ENCODE results near the gene PDCD6IP. TPM values are rescaled to one million over a fixed set of nuclear protein-coding genes. Genes with fewer than 3 reads are reported as not detected.

The PDCD6IP gene
- total and polyA plus RNA-seq, 2 experiments from 2014 or later = 45.1 to 185 TPM

DNA sequence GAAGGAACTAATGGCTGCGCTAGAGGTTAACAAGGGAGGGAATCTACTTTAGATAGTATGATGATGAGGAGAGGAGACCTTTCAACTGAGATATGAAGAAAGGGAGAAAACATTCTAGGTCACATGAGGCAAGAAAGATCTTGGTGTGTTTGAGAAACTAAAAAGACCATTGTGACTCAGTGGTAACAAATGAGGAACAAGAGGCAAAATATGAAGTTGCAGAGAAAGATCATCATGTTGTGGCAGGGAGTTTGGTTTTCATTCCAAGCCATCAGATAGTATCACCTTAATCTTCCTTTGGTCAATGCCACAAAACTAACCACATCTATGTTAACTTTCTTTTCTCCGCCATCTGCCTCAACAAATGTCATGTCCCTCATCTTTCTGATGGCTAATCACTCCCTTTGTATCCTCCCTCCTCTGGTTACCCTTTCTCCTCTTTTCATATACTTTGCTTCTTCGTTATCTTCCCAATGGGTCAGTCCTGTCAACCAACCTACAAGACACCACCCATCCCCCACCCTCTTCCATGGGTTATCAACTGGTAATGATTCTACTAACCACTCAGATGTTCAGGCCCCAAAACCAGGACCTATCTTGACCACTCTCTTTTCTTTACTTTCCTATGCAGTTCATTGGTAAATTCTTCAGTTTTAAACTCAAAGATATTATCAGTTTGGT, 2.4 kb upstream of the PDCD6IP start:
- Histone ChIP-seq H3K4me2 (no peak overlapping the region), H3K36me3 (ENCODE audit: insufficient read depth) (no peaks in the 10 kb centered on the region), H3F3A (replicated peaks; ENCODE audit: low read depth) (no peaks in the 10 kb centered on the region; the same call in 1 of the 2 replicates), H4K20me1 (replicated peaks; ENCODE audit: insufficient read depth) (no peaks in the 10 kb centered on the region), H3K4me1 (ENCODE audit: insufficient read depth) (peaks cover 8% of the 10 kb centered on the region; the same call in 1 of the 2 replicates), H3K27me3 (ENCODE audit: insufficient read depth) (no peaks in the 10 kb centered on the region), H3K9me2 (ENCODE audit: insufficient read depth) (no peaks in the 10 kb centered on the region), H3K27ac (ENCODE audit: low read depth) (no peak overlapping the region), H3K4me3 (no peak overlapping the region), H2AFZ (no peak overlapping the region), H3K79me2 (replicated peaks; ENCODE audit: insufficient read depth) (peaks cover 27% of the 10 kb centered on the region)
- ATAC-seq (no peak), DNase-seq (ENCODE audit: low spot score) (no peak)
- Mint-ChIP-seq H3K4me1 (peaks cover 19% of the 10 kb centered on the region), H3K27me3 (ENCODE audit: insufficient read depth, low read depth, poor library complexity) (peaks cover 6% of the 10 kb centered on the region), H3K4me3 (no peak overlapping the region), H3K27ac (no peak overlapping the region), H3K9me3 (no peaks in the 10 kb centered on the region; the same call in 2 of the 3 replicates), H3K36me3 (ENCODE audit: low read depth) (no peaks in the 10 kb centered on the region; the same call in 2 of the 3 replicates)
- TF ChIP-seq EZH2 (IDR thresholded peaks at IDR 0.05; ENCODE audit: low read depth, unreplicated experiment) = no peak
- TF ChIP-seq, protein P1, sequence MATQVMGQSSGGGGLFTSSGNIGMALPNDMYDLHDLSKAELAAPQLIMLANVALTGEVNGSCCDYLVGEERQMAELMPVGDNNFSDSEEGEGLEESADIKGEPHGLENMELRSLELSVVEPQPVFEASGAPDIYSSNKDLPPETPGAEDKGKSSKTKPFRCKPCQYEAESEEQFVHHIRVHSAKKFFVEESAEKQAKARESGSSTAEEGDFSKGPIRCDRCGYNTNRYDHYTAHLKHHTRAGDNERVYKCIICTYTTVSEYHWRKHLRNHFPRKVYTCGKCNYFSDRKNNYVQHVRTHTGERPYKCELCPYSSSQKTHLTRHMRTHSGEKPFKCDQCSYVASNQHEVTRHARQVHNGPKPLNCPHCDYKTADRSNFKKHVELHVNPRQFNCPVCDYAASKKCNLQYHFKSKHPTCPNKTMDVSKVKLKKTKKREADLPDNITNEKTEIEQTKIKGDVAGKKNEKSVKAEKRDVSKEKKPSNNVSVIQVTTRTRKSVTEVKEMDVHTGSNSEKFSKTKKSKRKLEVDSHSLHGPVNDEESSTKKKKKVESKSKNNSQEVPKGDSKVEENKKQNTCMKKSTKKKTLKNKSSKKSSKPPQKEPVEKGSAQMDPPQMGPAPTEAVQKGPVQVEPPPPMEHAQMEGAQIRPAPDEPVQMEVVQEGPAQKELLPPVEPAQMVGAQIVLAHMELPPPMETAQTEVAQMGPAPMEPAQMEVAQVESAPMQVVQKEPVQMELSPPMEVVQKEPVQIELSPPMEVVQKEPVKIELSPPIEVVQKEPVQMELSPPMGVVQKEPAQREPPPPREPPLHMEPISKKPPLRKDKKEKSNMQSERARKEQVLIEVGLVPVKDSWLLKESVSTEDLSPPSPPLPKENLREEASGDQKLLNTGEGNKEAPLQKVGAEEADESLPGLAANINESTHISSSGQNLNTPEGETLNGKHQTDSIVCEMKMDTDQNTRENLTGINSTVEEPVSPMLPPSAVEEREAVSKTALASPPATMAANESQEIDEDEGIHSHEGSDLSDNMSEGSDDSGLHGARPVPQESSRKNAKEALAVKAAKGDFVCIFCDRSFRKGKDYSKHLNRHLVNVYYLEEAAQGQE (IDR thresholded peaks at IDR 0.05; ENCODE audit: unreplicated experiment) = no peak
- TF ChIP-seq, protein P2, sequence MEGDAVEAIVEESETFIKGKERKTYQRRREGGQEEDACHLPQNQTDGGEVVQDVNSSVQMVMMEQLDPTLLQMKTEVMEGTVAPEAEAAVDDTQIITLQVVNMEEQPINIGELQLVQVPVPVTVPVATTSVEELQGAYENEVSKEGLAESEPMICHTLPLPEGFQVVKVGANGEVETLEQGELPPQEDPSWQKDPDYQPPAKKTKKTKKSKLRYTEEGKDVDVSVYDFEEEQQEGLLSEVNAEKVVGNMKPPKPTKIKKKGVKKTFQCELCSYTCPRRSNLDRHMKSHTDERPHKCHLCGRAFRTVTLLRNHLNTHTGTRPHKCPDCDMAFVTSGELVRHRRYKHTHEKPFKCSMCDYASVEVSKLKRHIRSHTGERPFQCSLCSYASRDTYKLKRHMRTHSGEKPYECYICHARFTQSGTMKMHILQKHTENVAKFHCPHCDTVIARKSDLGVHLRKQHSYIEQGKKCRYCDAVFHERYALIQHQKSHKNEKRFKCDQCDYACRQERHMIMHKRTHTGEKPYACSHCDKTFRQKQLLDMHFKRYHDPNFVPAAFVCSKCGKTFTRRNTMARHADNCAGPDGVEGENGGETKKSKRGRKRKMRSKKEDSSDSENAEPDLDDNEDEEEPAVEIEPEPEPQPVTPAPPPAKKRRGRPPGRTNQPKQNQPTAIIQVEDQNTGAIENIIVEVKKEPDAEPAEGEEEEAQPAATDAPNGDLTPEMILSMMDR (conservative IDR thresholded peaks at IDR 0.05; ENCODE audit: low read depth in 2 of 2) = no peak
- no peak for TF ChIP-seq POLR2AphosphoS5 (IDR thresholded peaks at IDR 0.05; ENCODE audit: low read depth)
- no peak for TF ChIP-seq EZH2phosphoT487 (IDR thresholded peaks at IDR 0.05; ENCODE audit: unreplicated experiment)
- TF ChIP-seq NANOG (IDR thresholded peaks at IDR 0.05; ENCODE audit: borderline replicate concordance) = no peak
- TF ChIP-seq, protein P3, sequence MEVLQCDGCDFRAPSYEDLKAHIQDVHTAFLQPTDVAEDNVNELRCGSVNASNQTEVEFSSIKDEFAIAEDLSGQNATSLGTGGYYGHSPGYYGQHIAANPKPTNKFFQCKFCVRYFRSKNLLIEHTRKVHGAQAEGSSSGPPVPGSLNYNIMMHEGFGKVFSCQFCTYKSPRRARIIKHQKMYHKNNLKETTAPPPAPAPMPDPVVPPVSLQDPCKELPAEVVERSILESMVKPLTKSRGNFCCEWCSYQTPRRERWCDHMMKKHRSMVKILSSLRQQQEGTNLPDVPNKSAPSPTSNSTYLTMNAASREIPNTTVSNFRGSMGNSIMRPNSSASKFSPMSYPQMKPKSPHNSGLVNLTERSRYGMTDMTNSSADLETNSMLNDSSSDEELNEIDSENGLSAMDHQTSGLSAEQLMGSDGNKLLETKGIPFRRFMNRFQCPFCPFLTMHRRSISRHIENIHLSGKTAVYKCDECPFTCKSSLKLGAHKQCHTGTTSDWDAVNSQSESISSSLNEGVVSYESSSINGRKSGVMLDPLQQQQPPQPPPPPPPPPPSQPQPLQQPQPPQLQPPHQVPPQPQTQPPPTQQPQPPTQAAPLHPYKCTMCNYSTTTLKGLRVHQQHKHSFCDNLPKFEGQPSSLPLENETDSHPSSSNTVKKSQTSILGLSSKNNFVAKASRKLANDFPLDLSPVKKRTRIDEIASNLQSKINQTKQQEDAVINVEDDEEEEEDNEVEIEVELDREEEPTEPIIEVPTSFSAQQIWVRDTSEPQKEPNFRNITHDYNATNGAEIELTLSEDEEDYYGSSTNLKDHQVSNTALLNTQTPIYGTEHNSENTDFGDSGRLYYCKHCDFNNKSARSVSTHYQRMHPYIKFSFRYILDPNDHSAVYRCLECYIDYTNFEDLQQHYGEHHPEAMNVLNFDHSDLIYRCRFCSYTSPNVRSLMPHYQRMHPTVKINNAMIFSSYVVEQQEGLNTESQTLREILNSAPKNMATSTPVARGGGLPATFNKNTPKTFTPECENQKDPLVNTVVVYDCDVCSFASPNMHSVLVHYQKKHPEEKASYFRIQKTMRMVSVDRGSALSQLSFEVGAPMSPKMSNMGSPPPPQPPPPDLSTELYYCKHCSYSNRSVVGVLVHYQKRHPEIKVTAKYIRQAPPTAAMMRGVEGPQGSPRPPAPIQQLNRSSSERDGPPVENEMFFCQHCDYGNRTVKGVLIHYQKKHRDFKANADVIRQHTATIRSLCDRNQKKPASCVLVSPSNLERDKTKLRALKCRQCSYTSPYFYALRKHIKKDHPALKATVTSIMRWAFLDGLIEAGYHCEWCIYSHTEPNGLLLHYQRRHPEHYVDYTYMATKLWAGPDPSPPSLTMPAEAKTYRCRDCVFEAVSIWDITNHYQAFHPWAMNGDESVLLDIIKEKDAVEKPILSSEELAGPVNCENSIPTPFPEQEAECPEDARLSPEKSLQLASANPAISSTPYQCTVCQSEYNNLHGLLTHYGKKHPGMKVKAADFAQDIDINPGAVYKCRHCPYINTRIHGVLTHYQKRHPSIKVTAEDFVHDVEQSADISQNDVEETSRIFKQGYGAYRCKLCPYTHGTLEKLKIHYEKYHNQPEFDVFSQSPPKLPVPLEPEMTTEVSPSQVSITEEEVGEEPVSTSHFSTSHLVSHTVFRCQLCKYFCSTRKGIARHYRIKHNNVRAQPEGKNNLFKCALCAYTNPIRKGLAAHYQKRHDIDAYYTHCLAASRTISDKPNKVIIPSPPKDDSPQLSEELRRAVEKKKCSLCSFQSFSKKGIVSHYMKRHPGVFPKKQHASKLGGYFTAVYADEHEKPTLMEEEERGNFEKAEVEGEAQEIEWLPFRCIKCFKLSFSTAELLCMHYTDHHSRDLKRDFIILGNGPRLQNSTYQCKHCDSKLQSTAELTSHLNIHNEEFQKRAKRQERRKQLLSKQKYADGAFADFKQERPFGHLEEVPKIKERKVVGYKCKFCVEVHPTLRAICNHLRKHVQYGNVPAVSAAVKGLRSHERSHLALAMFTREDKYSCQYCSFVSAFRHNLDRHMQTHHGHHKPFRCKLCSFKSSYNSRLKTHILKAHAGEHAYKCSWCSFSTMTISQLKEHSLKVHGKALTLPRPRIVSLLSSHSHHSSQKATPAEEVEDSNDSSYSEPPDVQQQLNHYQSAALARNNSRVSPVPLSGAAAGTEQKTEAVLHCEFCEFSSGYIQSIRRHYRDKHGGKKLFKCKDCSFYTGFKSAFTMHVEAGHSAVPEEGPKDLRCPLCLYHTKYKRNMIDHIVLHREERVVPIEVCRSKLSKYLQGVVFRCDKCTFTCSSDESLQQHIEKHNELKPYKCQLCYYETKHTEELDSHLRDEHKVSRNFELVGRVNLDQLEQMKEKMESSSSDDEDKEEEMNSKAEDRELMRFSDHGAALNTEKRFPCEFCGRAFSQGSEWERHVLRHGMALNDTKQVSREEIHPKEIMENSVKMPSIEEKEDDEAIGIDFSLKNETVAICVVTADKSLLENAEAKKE (CRISPR knock-in tag; IDR thresholded peaks at IDR 0.05) = no peak
- no peak for TF ChIP-seq CREB1 (CRISPR knock-in tag; IDR thresholded peaks at IDR 0.05; ENCODE audit: low read depth)
- no peak for TF ChIP-seq STAT1 (IDR thresholded peaks at IDR 0.05; ENCODE audit: unreplicated experiment)
- no peak for TF ChIP-seq ZNF114 (CRISPR knock-in tag; IDR thresholded peaks at IDR 0.05)
- TF ChIP-seq, protein P4, sequence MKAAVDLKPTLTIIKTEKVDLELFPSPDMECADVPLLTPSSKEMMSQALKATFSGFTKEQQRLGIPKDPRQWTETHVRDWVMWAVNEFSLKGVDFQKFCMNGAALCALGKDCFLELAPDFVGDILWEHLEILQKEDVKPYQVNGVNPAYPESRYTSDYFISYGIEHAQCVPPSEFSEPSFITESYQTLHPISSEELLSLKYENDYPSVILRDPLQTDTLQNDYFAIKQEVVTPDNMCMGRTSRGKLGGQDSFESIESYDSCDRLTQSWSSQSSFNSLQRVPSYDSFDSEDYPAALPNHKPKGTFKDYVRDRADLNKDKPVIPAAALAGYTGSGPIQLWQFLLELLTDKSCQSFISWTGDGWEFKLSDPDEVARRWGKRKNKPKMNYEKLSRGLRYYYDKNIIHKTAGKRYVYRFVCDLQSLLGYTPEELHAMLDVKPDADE (IDR thresholded peaks at IDR 0.05) = no peak
- TF ChIP-seq ZNF331 (CRISPR knock-in tag; IDR thresholded peaks at IDR 0.05; ENCODE audit: low read depth) = no peak
- TF ChIP-seq JUNB (IDR thresholded peaks at IDR 0.05; ENCODE audit: unreplicated experiment) = no peak
